K562 (cell line): ENCODE results near the gene ADPGK. TPM values are rescaled to one million over a fixed set of nuclear protein-coding genes. Genes with fewer than 3 reads are reported as not detected.

Source experiments
- ATAC-seq: fragments of 200-7000 bp; cut with Tn5 transposase; 3 replicates; pipeline ENCODE4 v1.9.1; 2020; ENCODE audit warnings: moderate library complexity
- BruUV-seq: library from RNA; stranded (reverse); fragments of 400-500 nt; replicated peaks from 2 replicates; lab custom pipeline; 2021; lab: Mats Ljungman, UMichigan
- CTCF ChIA-PET: fragments of 300-600 bp; formaldehyde crosslinking; extraction: SDS; loops from one replicate; lab custom pipeline; 2021; ENCODE audit warnings: low intra/inter-chr PET ratio; lab: Yijun Ruan, JAX
- POLR2A ChIA-PET: fragments of 300-600, 350-650 bp; sonication (Branson Sonifier 250); formaldehyde crosslinking; extraction: SDS; loops from one replicate; lab custom pipeline; 2021; ENCODE audit warnings: antibody characterized with exemption, inconsistent platforms; lab: Yijun Ruan, JAX
- DNase-seq, 4 experiments: peaks; one replicate each; pipeline versions ENCODE4 v3.0.0 to v3.0.0-alpha.2; 2011 to 2018; ENCODE audit warnings: low spot score in 3 of 4, mixed read lengths in 3 of 4; ENCODE audit errors: extremely low read depth in 1 of 4
- FAIRE-seq: peaks from 2 replicates; lab custom pipeline; 2011; peaks lifted over from hg19 to GRCh38; lab: Jason Lieb, UNC
- H2AFZ ChIP-seq: 2 replicates; pipeline ENCODE4 v1.6.0; 2011; ENCODE audit warnings: low read depth, low read length, control low read depth, inconsistent platforms
- H3K27ac ChIP-seq: fragments of 200-600 bp; 3 replicates; pipeline ENCODE4 v1.8.0; 2011; ENCODE audit warnings: low read depth, mild to moderate bottlenecking, control low read depth, inconsistent platforms, low read length, moderate library complexity, mixed read lengths; ENCODE audit errors: extremely low read depth
- H3K27me3 ChIP-seq, 2 experiments: fragments of 300-600 bp in 1 of 2; 2 replicates in 1 of 2; 3 replicates in 1 of 2; pipeline versions ENCODE4 v1.6.0 to v1.8.0; 2011; ENCODE audit warnings: inconsistent platforms in 2 of 2, low read length in 2 of 2, mild to moderate bottlenecking in 1 of 2, mixed read lengths in 1 of 2, moderate library complexity in 1 of 2; ENCODE audit not compliant: control insufficient read depth in 2 of 2, insufficient read depth in 2 of 2
- H3K36me3 ChIP-seq: fragments of 300-600 bp; 3 replicates; pipeline ENCODE4 v1.8.0; 2011; ENCODE audit warnings: mild to moderate bottlenecking, low read length, inconsistent platforms; ENCODE audit not compliant: control insufficient read depth, insufficient read depth
- H3K4me1 ChIP-seq, 2 experiments: fragments of 200-600 bp in 1 of 2; replicated peaks in 1 of 2; 2 replicates in 1 of 2; 3 replicates in 1 of 2; pipeline versions ENCODE4 v1.5.1 to v1.8.0; 2011; ENCODE audit warnings: inconsistent platforms in 2 of 2, low read length in 2 of 2, mild to moderate bottlenecking in 1 of 2, mixed read lengths in 1 of 2, moderate library complexity in 1 of 2; ENCODE audit not compliant: control insufficient read depth in 2 of 2, insufficient read depth in 2 of 2
- H3K4me2 ChIP-seq: 2 replicates; pipeline ENCODE4 v1.6.1; 2011; ENCODE audit warnings: low read length, control low read depth, inconsistent platforms, mixed read lengths; ENCODE audit not compliant: insufficient read depth
- H3K4me3 ChIP-seq: fragments of 200-600 bp; sonication (generic), shearing (Covaris generic); 2 replicates; pipeline ENCODE4 v1.5.1; 2016; ENCODE audit warnings: control low read depth, inconsistent platforms
- H3K79me2 ChIP-seq: fragments of 200-600 bp; 3 replicates; pipeline ENCODE4 v1.8.0; 2011; ENCODE audit warnings: low read length, inconsistent platforms; ENCODE audit not compliant: control insufficient read depth, insufficient read depth
- H3K9ac ChIP-seq, 2 experiments: 2 replicates each; pipeline versions ENCODE4 v1.6.0 to v1.6.1; 2011; ENCODE audit warnings: low read depth in 2 of 2, low read length in 2 of 2, control low read depth in 1 of 2, inconsistent platforms in 1 of 2, mild to moderate bottlenecking in 1 of 2, mixed read lengths in 1 of 2; ENCODE audit not compliant: insufficient read depth in 1 of 2
- H3K9me1 ChIP-seq: one replicate; pipeline ENCODE4 v1.6.0; 2011; ENCODE audit warnings: inconsistent platforms, mild to moderate bottlenecking, low read length, moderate library complexity; ENCODE audit not compliant: control insufficient read depth, insufficient read depth
- H3K9me3 ChIP-seq: replicated peaks from 2 replicates; pipeline ENCODE4 v1.5.1; 2011; ENCODE audit warnings: low read depth, low read length, inconsistent platforms; ENCODE audit not compliant: control insufficient read depth, insufficient read depth
- H4K20me1 ChIP-seq: replicated peaks from 2 replicates; pipeline ENCODE4 v1.6.1; 2011; ENCODE audit warnings: low read length, inconsistent platforms, mixed read lengths; ENCODE audit not compliant: control insufficient read depth, insufficient read depth
- E2F8 ChIP-seq: fragments of 450-650 bp; IDR thresholded peaks from 2 replicates; pipeline ENCODE4 v1.7.1; 2018; ENCODE audit warnings: mild to moderate bottlenecking, low read depth; ENCODE audit not compliant: partially characterized antibody
- MED1 ChIP-seq: sonication (generic); formaldehyde crosslinking; IDR thresholded peaks from 2 replicates; pipeline ENCODE4 v1.8.1; 2023; ENCODE audit warnings: missing genetic modification reagents, borderline replicate concordance
- MEIS2 ChIP-seq: fragments of 450-650 bp; IDR thresholded peaks from 2 replicates; pipeline ENCODE4 v1.6.1; 2014; ENCODE audit warnings: mild to moderate bottlenecking; ENCODE audit not compliant: partially characterized antibody
- POLR3A ChIP-seq: IDR thresholded peaks from 2 replicates; pipeline ENCODE4 v1.6.1; 2011; ENCODE audit warnings: borderline replicate concordance, mild to moderate bottlenecking, moderate library complexity; ENCODE audit not compliant: insufficient read length, insufficient read depth; ENCODE audit errors: extremely low read depth
- PRDM10 ChIP-seq: fragments of 450-650 bp; IDR thresholded peaks from 2 replicates; pipeline ENCODE4 v1.6.1; 2018; ENCODE audit not compliant: partially characterized antibody
- PTTG1 ChIP-seq: fragments of 450-650 bp; IDR thresholded peaks from 2 replicates; pipeline ENCODE4 v1.6.1; 2016; ENCODE audit warnings: low read depth, mild to moderate bottlenecking, missing genetic modification characterization, missing compliant biosample characterization
- RBM17 ChIP-seq: fragments of 200-400 bp; formaldehyde crosslinking; IDR thresholded peaks from 2 replicates; pipeline ENCODE4 v1.6.1; 2017; ENCODE audit warnings: low read depth, mild to moderate bottlenecking, low read length, borderline replicate concordance
- RFX7 ChIP-seq: fragments of 250-450 bp; sonication (Bioruptor Pico); IDR thresholded peaks from 2 replicates; pipeline ENCODE4 v1.5.1; 2021; ENCODE audit warnings: mild to moderate bottlenecking
- SRSF3 ChIP-seq: fragments of 200-400 bp; formaldehyde crosslinking; IDR thresholded peaks from 2 replicates; pipeline ENCODE4 v1.6.1; 2016; ENCODE audit warnings: mild to moderate bottlenecking, low read length, moderate library complexity; ENCODE audit not compliant: insufficient read depth
- ZNF134 ChIP-seq: fragments of 250-450 bp; sonication (Bioruptor Pico); conservative IDR thresholded peaks from 2 replicates; pipeline ENCODE4 v1.4.0; 2020
- ZNF57 ChIP-seq: fragments of 450-650 bp; formaldehyde crosslinking; IDR thresholded peaks from 2 replicates; pipeline ENCODE4 v1.4.0; 2020; ENCODE audit warnings: mild to moderate bottlenecking, moderate library complexity
- WGBS: fragments of 100-300 bp; shearing (Covaris generic); methylation state at CpG from one replicate; pipeline ENCODE4 v1.1.6; 2016; ENCODE audit warnings: low coverage, mixed read lengths; ENCODE audit not compliant: insufficient coverage; ENCODE audit errors: missing lambda C conversion rate; 5-methylcytosine and 5-hydroxymethylcytosine counted together
- in situ Hi-C: fragments of 300-500 bp; cut with MboI; formaldehyde crosslinking; loops from 4 replicates; pipeline ENCODE4 v1.15.0; 2018; ENCODE audit warnings: inconsistent platforms, mixed read lengths
- intact Hi-C: fragments of 100-400 bp; cut with micrococcal nuclease; formaldehyde crosslinking; loops from 2 replicates; pipeline ENCODE4 v1.14.2; 2022
- polyA plus RNA-seq, 8 experiments: library from polyadenylated mRNA; depleted of rRNA in 4 of 8; stranded (reverse) in 5 of 8; unstranded in 3 of 8; fragments of >200 nt; fragmentation: Nextera tagmentation in 2 of 8; fragmentation: Illumina TruSeq in 1 of 8; extraction: Ambion mirVana in 2 of 8; extraction: Trizol in 1 of 8; gene quantifications; 2 replicates each; pipeline versions ENCODE4 v1.2.1 to v1.2.3, GENCODE V29; 2011 to 2014; ENCODE audit warnings: inconsistent platforms in 1 of 8, missing spikeins in 1 of 8
- total RNA-seq, 7 experiments: library from RNA; depleted of rRNA in 6 of 7; stranded (reverse); fragments of >200 nt in 6 of 7; fragmentation: Illumina TruSeq in 2 of 7; extraction: Trizol in 2 of 7; gene quantifications; 2 replicates each; pipeline versions ENCODE4 v1.2.1 to v1.2.3, GENCODE V29; 2011 to 2021; ENCODE audit warnings: low replicate concordance in 1 of 7

ADPGK gene
- total and polyA plus RNA-seq, 9 of the 15 experiments (the other 6 are each of a cell fraction or from before 2014, with no cell fraction given): 13.4 to 97.4 (median 48.5) TPM

DNA sequence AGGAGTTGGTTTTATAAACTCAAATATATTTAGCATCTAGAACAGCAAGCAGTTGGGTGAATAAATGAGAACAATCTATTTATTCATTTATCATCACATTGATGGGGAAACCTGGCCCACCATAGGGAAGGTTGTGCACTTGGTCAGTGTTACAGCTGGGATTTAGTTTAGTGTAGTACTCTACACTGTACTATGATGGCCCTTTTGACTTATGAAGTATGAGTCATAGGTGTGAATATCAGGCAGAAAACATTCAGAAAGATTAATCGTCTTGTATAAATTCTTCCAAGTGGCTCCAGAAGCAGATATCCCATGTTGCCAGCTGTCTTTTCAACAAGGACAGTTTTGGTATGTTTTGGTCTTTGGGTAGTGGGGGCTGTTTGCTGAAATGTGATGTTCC is 59.5 kb downstream of the ADPGK start:
- no TSS peak for BruUV-seq
- Histone ChIP-seq H3K4me2 (no peak overlapping the region), H3K4me3 (no peak overlapping the region), H3K79me2 (no peaks in the 10 kb centered on the region), H3K4me1 (no peaks in the 10 kb centered on the region), H3K27ac (no peak overlapping the region), H3K27me3 (no peaks in the 10 kb centered on the region), H3K9me3 (no peaks in the 10 kb centered on the region), H3K9ac (no peak overlapping the region), H3K9me1 (no peaks in the 10 kb centered on the region), H2AFZ (no peak overlapping the region), H3K36me3 (peaks cover 8% of the 10 kb centered on the region; the same call in 1 of the 3 replicates), H4K20me1 (no peaks in the 10 kb centered on the region)
- FAIRE-seq: no peak
- CTCF ChIA-PET: no interaction called here
- POLR2A ChIA-PET: interaction anchor here (1.3 kb wide), 1 partner anchor 26 kb away, joined by 5 read pairs; no protein-coding TSS in a partner anchor
- 30% methylated on average over 1 of the region's 1 CpG for WGBS
- ATAC-seq: no peak
- intact Hi-C loops (loop anchor here (10.0 kb wide), 1 partner anchor 71 kb away; no protein-coding TSS in a partner anchor), in situ Hi-C loops (no loop called here)
- no peak for DNase-seq
- TF ChIP-seq ZNF57 (CRISPR knock-in tag) (no peak), POLR3A (no peak), PRDM10 (no peak), SRSF3 (no peak), ZNF134 (CRISPR knock-in tag) (no peak), RBM17 (no peak), MEIS2 (no peak), PTTG1 (no peak), MED1 (CRISPR knock-in tag) (no peak), RFX7 (CRISPR knock-in tag) (no peak), E2F8 (no peak)
